ENCODE results near the gene HS3ST3B1. TPM values are rescaled to one million over a fixed set of nuclear protein-coding genes. Genes with fewer than 3 reads are reported as not detected.

The HS3ST3B1 gene
- total RNA-seq, 1 experiment from 2014 or later, result 0.59 TPM

DNA sequence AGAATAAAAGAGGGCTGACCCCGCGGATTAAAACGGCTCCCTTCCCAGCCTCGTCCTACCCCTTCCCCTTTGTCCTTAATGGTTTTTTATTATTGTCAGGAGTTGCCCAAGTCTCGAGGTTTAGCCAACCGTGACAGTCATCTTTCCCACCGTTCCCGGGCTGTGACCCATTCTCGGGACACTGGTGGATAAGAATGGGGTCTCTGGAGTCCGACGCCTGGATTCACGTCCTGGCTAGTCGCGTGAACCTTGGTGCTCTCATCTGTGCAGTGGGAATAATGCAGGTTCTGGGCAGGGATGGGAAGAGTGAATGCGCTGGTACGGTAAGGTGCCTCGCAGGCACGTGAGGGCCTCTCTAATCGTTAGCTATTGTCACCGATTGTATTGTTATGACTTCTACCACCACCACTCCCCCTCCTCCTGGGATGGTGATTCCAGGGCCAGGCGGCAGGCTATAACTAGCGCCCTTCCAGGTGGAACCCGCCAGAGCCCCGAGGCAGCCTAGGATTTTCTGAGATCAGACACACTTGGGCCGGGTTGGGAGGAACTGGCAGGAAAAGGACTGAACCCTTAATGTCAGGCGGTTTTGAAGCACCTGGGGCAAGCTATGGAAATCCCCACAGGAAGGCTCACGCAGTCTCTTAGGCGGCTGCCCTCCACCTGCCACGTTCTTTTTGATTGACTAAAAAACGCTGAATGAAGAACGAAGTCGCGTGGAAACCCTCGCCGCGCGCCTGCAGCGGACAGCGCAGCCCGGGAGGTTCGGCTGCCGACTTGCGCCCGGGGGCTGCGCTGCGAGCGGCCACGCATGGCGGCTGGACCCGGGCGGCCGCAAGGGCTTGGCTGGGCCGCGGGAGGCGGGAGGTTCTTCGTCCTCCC lies 2.7 kb downstream of the HS3ST3B1 start:
- no peak for DNase-seq (ENCODE audit: low read depth, low spot score)
- TF ChIP-seq CTCF (IDR thresholded peaks at IDR 0.05) (no peak), TCF7L2 (IDR thresholded peaks at IDR 0.05; ENCODE audit: low read depth, low read length) (no peak), SIN3A (IDR thresholded peaks at IDR 0.05; ENCODE audit: borderline replicate concordance, insufficient read depth, low read depth, low read length) (no peak), POLR2AphosphoS5 (IDR thresholded peaks at IDR 0.05; ENCODE audit: low read depth, low read length) (no peak), REST (IDR thresholded peaks at IDR 0.05; ENCODE audit: insufficient read depth in 1 of 2, low read depth in 2 of 2, low read length in 1 of 2) (no peak)
- in situ Hi-C loops (cut with HindIII; ENCODE audit: low pct_unique_long_range_greater_than_20kb, low sequenced_read_pairs) (no loop called here), intact Hi-C loops (cut with micrococcal nuclease; ENCODE audit: unreplicated experiment) (loop anchor here (10.0 kb wide), 1 partner anchor 621 kb away; no protein-coding TSS in a partner anchor)
- ATAC-seq, result no peak
- H3K36me3 ChIP-seq (ENCODE audit: control insufficient read depth, insufficient read depth, low read length), result no peaks in the 10 kb centered on the region
- BruUV-seq (replicated peaks), result no TSS peak
- ChIA-PET POLR2A (no interaction called here), CTCF (no interaction called here)
- H3K4me3 ChIP-seq (ENCODE audit: low read depth in 2 of 2, low read length in 2 of 2), result no peak overlapping the region
- no peak overlapping the region for H3K27ac ChIP-seq (ENCODE audit: low read length)
- H3K4me1 ChIP-seq (ENCODE audit: control insufficient read depth, insufficient read depth, low read length), result no peaks in the 10 kb centered on the region; the same call in 1 of the 2 replicates
- no peaks in the 10 kb centered on the region for H3K9me3 ChIP-seq (ENCODE audit: control insufficient read depth, insufficient read depth, low read depth, low read length)
- peaks cover 13% of the 10 kb centered on the region for H3K27me3 ChIP-seq (ENCODE audit: control insufficient read depth, insufficient read depth, low read length)

DNA sequence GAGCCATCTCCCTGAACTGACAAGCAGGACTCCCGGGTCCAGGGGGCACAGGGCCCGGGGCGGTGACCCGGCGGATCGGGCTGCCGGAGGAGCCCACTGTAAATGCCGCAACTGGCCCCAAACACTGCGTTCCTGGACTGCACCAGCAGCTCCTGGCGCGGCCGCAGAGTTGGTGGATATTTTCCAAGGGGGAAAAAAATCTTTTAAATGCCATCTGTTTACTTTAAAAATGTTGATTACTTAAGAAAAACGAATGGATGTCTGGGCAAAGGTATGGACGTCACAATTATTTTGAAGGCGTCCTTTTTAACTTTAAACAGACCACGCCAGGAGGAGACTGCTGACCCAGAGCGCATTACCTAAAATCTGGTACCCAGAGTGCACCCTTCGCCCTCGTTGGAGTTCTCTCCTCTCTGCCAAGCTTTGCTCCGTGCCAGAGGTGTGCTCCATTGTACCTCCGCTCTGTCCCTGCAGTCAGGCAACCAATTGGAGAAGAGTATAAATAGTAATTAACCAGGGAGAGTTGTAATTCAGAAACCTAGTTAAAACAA lies 3.4 kb downstream of the HS3ST3B1 start:
- no peaks in the 10 kb centered on the region for H3K36me3 ChIP-seq (ENCODE audit: control insufficient read depth, insufficient read depth, low read length)
- no peak overlapping the region for H3K27ac ChIP-seq (ENCODE audit: low read length)
- CTCF ChIA-PET, result no interaction called here
- H3K4me3 ChIP-seq (ENCODE audit: low read depth in 2 of 2, low read length in 2 of 2), result no peak overlapping the region
- no peak for DNase-seq (ENCODE audit: low read depth, low spot score)
- H3K4me1 ChIP-seq (ENCODE audit: control insufficient read depth, insufficient read depth, low read length), result no peaks in the 10 kb centered on the region; the same call in 1 of the 2 replicates
- intact Hi-C loops (cut with micrococcal nuclease; ENCODE audit: unreplicated experiment) (loop anchor here (10.0 kb wide), 1 partner anchor 621 kb away; no protein-coding TSS in a partner anchor), in situ Hi-C loops (cut with HindIII; ENCODE audit: low pct_unique_long_range_greater_than_20kb, low sequenced_read_pairs) (no loop called here)
- H3K27me3 ChIP-seq (ENCODE audit: control insufficient read depth, insufficient read depth, low read length), result peaks cover 7% of the 10 kb centered on the region
- POLR2A ChIA-PET, result no interaction called here
- TF ChIP-seq CTCF (IDR thresholded peaks at IDR 0.05), result no peak
- TF ChIP-seq REST (IDR thresholded peaks at IDR 0.05; ENCODE audit: insufficient read depth in 1 of 2, low read depth in 2 of 2, low read length in 1 of 2), result no peak
- TF ChIP-seq POLR2AphosphoS5 (IDR thresholded peaks at IDR 0.05; ENCODE audit: low read depth, low read length), result no peak
- TF ChIP-seq SIN3A (IDR thresholded peaks at IDR 0.05; ENCODE audit: borderline replicate concordance, insufficient read depth, low read depth, low read length), result no peak
- TF ChIP-seq TCF7L2 (IDR thresholded peaks at IDR 0.05; ENCODE audit: low read depth, low read length), result no peak
- no peaks in the 10 kb centered on the region for H3K9me3 ChIP-seq (ENCODE audit: control insufficient read depth, insufficient read depth, low read depth, low read length)
- no TSS peak for BruUV-seq (replicated peaks)
- ATAC-seq, result no peak

Data from Panc1 (cell line).